Renal cortical epithelial cell (primary cell): ENCODE data around the gene MATN1. TPM values are rescaled to one million over a fixed set of nuclear protein-coding genes. Genes with fewer than 3 reads are reported as not detected.

Experiments
- DNase-seq: peaks from one replicate; pipeline ENCODE4 v3.0.0-alpha.2; 2011; ENCODE audit warnings: low read depth
- total RNA-seq: library from RNA; depleted of rRNA; stranded (reverse); fragments of >200 nt; gene quantifications from 2 replicates; pipeline ENCODE4 v1.2.3, GENCODE V29; 2014

The MATN1 gene
- total RNA-seq, 1 donor from 2014 or later, result not detected

DNA sequence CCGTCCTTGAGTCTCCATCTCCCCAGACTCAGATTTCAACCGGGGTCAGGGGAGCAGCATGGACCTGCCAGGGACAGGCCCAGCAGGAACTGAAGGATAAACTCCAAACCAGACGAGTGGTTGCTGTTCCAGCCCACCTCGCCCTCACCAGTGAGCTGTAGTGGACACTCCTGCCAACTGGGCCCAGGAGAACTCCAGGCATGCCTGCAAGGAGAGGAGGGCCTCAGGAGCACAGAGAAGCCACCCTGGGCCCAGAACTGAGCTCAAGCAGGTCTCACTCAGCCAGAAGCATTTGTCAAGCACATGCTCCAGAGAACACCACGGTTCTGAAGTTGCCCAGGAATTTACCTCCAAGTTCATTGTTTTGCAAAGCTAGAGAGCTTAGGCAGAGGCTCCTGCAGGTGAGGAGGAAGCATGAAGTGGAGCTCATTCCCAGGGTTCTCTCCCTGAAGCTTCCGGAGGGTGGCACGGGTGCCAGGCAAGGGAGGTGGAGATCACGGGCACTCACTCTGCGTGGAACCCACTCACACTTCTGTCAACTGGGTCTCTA is 61.0 kb downstream of the MATN1 start:
- no peak for DNase-seq

GRCh38 chr1:30661311-30661710 is 62.1 kb downstream of the MATN1 start:
- no peak for DNase-seq

Other genes starting within 250 kb of the MATN1 start
- gene LAPTM5, start 34.2 kb upstream of the MATN1 start, total RNA-seq, result 0.17 TPM in 1 of 2 replicates, not detected in the other
- gene SDC3, start 185.2 kb upstream of the MATN1 start, total RNA-seq, result 12.3 and 56.7 TPM in 2 replicates